Fibroblast of the conjunctiva (primary cell): ENCODE data around the gene EHMT1.

Experiments
- DNase-seq: peaks from one replicate; pipeline ENCODE4 v3.0.0-alpha.2; 2010; ENCODE audit warnings: low read depth

EHMT1 gene

DNA sequence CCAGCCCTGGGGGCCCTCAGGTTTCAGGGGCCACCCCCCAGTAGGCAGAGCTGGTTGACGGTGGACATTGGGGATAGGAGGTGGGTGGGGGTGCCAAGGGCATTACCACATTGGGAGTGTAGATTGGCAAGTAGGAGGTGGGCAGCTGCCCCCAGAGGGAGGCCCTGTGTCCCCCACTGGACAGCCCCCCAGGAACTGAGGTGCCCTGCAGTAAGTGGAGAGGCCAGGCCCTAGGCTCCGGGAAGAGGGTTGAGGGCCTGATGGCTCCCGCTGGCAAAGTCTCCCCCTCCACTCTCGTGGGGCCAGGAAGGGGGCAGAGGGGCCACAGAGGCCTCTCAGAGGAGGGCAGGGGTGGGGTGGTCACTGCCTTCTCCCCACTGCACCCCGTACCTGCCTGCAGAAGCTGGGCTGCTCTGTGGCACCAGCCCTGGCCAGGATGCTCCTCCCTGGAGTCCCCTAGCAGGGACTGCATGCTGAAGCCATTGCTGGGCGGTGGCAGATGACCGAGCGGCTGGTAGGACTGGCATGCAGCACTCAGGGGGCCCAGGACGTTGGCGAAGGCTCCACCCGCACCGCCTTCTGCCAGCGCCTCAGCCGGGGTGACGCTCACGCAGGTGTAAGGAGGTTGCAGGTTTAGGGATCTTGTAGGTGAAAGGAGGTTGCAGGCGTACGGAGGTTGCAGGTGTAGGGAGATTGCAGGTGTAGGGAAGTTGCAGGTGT lies 169.1 kb downstream of the EHMT1 start:
- no peak for DNase-seq

DNA sequence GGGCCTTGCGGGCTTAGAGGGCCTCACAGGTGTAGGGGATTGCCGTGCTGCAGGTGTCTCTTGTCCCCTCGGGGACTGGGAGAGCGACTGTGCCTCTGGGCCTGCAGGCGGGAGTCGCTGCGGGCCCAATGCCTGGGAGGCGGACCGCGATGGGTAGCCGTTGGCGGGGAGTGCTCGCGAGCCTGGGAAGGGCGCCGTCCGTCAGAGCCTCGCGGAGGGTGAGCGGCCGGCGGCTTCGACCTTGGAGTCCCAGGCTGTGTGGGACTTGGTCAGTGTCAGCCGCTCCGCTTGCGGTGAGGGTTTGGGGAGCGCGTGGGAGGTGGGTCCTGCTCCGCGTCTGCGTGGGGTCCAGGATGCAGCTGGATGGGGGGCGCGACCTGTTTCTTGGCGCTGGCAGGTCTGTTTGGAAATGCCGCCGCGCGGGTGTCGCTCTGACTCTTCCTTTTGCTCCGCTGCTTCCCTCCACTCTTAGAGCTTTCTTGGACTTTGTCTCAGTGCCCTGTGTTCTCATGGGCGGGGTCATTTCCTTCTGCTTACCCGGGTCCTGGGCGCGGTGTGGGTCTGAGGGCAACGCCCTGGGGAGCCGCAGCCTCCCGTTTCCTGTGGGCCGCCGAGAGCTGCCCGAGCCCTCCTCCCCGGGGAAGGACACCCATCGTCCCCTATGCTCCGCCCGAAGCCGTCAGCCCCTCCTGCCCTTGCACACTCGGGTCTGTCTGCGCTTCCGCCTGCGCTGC lies 169.9 kb downstream of the EHMT1 start:
- DNase-seq = no peak

DNA sequence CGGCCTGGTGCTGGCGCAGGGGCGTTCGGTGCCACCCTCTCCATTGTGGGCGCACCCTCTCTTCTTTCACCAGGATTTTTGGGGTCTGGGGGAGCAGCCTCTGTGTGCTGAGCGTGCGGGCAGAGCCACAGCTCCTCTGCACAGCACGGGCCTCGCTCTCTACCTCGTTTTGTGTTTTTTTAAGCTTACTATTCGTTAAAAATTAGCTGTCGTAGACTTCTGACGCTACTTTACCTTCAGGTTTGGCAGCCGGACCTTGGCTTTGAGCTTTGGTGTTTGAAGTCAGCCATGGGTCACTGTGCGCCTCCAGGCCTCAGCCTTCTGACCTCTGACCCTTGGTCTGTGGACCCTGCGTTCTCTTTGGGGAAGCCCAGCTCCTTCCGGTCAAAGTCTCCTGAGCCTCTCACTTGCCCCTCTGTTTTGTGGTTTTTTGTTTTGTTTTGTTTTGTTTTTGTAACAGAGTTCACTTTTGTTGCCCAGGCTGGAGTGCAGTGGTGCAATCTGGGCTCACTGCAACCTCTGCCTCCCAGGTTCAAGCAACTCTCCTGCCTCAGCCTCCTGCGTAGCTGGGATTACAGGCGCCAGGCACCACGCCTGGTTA lies 170.6 kb downstream of the EHMT1 start:
- DNase-seq = no peak

DNA sequence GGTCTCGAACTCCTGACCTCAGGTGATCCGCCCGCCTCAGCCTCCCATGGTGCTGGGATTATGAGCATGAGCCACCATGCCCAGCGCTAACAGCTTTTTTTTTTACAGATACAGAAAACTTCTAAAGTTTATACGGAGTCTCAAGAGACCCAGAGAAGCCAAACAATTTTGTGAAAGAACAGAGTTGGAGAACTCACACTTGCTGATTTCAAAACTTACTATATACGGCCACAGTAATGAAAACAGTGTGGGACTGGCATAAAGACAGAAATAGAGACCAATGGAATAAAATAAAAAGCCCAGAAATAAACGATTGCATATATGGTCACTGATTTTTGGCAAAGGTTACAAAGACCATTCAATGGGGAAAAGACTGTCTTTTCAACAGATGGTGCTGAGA lies 173.1 kb downstream of the EHMT1 start:
- DNase-seq = peak; percentile 10

DNA sequence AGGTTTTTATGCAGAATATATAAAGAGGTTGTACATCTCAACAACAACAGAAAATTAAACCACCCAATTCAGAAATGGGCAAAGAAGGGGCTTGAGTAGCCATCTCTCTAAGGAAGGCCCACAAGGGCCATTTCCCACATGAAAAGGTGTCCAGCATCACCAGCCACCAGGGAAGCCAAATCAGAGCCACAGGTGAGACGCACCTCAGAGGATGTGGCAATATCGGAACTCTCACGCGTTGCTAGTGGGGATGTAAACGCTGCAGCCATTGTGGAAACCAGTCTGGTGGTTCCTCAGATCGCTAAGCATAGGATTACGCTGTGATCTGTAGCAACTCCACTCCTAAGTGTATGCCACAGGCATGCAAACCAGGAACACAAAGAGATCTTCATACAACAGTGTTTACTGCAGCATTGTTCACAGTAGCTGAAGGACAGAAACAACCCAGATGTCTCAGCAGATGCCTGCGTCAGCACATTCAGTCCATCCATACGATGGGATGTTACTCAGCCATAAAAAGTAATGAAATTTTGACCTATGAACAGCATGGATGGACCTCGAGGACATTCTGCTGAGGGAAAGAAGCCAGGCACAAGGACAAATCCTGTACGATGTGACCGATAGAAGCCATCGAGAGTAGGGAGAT lies 174.5 kb downstream of the EHMT1 start:
- DNase-seq = no peak

DNA sequence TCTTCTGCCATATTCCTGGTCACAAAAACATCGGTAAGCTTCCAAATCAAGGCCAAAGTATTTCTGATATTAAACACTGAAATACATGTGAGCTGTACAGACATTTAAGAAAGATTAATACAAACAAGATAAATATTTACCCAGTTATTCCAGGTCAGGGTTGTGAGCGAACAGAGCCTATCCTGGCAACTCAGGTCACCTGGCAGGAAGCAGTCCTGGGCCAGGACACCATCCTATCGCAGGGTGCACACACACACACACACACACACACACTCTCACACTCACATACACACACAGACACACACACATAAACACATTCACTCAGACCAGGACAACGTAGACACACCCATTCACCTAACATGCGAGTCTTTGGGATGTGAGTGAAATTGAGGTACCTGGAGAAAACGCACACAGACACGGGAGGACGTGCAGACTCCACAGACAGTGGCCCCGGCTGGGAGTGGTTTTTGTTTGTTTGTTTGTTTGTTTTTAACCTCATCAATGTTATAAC lies 176.4 kb downstream of the EHMT1 start:
- DNase-seq = no peak

DNA sequence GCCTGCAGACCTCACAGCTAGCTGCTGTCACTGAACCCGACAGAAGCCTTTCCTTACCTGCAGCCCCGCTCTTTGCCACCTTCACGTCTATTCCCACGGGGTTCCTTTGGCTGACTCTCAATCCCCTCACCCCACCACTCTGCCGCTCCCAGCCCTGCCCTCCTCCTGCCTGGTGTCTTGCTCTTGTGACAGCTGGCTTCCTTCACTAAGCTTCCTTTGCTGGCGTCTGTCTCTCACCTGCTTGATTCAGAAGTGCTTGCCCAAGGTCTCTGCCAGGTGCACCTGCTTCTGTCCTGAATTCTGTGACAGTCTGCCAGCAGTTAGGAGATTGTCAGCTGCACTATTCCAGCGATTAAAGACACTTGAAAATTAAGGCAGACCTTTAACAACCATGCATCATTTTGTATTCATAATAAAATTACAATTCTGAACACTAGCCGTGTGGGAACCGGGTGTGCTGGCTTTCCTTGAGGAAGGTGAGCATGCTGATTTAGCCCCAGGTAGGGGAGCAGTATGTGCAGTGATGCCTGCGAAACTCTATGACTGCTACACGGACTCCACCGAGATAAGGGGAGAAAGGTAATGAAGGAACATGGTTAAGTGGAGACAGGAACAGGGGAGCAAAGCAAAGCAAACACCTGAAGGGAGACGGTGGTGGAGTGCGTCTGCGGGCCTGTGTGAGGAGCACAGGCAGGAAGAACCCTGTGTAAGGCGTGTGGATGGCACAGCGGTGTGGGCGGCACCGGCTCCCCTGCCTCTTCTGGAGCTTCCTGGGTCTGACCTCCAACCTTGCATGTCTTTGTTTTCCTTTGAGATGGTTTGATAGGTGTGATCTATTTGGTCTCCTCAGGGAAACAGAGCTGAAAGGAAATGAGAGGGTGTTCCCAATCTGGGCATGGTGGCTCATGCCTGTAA lies 178.7 kb downstream of the EHMT1 start:
- DNase-seq = no peak

DNA sequence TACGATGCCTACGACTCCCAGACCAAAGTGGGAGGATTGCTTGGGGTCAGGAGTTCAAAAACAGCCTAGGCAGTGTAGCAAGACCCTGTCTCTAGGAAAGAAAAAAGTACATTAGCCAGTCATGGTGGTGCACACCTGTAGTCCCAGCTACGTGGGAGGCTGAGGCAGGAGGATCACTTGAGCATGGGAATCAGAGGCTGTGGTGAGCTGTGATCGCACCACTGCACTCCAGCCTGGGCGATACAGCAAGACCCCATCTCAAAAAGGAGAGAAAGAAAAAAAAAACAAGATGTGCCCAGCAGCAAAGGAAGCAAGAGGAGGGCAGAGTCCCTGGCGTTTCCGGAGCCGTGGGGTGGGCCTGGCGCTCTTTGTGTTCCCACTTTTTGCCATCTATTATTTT lies 179.3 kb downstream of the EHMT1 start:
- DNase-seq = no peak

DNA sequence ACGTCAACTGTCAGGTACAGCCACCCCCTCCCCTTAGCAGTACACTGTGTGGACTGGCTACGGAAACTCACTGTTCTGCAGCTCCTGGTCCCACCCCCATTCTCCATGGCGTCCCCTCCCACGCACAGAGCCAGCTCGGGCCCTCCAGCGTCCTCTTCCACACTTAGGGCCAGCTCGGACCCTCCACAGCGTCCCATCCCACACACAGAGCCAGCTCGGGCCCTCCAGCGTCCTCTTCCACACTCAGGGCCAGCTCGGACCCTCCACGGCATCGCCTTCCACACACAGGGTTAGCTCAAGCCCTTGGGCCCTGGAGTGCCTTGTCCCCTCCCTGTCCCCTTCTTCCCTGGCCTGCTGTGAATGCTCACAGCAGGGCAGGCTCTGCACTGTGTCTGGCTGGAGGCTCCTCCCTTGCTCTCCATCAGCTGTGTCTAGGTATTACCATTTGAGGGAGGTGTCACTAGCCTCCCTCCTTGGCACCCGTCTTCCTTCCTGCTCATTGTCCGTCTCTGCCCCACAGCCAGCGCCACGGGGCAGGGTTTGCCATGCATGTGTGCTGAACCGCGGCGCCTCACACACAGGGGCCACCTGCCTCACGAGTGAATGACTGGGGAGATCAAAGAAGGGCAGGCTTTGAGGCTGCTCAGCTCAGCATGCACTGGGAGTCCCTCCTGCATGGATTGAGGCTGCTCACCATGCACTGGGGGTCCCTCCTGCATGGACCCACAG lies 180.3 kb downstream of the EHMT1 start:
- no peak for DNase-seq

DNA sequence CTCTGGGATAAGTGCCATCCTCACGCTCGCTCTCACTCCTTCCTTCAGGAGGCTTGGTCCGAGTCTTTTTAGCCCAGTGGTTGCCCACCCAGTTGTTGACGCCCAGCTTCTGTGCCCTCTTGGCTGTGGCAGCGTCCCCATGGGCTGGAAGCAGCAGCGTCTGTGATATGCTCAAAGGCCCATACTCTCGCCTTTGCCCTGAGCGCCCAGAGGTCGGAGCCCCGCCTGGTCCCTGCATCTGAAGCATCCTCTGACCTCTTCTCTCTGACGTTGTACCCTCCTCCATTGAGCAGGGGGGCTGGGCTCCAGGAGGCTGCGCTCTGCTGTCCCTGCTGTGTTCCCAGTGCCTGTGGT lies 180.8 kb downstream of the EHMT1 start:
- no peak for DNase-seq

DNA sequence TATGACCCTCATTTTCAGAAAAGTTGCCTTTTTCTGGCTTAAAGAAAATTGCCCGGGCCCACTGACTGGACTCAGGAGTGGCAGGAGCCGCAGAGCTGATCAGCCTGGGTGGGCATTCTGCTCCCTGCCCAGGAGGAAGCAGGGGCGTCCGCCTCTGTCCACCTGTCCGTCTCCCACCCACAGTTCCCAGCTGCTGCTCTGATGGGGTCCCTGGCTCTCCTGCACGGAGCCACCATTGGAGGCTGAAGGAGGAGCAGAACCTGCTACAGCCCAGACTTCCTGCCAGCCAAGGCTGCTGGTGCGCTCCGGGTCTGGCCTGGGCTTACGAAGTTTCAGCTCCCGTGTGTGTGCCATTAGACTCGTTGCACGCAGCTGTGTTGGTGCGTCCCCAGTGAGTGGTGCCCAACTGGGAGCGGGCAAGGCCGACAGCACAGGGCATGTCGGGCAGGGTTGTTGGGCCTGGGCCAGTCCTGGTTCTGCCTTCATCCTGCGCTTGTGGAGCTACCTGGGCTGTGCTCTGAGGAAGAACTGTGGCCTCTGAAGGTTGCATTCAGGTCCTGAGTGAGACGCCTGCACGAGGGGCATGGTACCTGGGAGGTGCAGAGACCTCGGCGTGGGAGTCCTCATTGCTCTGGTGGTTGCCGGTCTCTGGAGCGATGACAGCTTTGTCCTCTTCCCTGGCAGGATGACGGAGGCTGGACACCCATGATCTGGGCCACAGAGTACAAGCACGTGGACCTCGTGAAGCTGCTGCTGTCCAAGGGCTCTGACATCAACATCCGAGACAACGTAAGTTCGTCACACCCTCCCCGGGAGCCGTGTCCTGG lies 181.6 kb downstream of the EHMT1 start:
- no peak for DNase-seq

DNA sequence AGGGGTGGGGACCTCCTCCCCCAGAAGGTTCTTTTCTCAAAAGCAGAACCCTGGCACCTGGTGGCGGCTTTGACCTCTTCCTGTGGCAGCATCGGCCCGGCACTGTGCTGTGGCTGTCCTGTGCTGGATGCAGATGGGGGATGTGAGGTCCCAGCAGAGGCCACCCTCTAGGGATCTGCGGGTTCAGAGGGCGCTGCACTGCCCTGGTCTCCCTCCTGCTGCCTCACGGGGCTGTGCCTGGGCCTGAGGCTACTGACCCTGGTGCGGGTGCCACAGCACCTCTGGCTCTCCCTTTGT lies 182.2 kb downstream of the EHMT1 start:
- no peak for DNase-seq

DNA sequence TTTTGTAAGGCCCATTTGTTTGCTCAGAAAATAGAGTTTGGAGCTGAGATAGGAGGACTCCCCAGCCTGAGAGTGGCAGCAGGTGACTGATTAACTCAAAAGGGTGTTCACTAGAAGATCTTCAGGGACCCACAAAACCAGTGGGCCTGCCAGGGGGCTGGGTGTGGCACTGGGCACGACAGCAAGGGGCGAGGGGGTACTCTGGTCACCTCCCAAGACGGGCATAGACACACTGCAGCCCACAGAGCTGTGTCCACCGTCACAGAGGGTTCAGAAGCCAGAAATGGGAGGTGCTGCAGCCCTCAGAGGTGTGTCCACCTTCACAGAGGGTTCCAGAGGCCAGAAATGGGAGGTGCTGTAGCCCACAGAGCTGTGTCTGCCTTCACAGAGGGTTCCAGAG lies 183.2 kb downstream of the EHMT1 start:
- DNase-seq = no peak

DNA sequence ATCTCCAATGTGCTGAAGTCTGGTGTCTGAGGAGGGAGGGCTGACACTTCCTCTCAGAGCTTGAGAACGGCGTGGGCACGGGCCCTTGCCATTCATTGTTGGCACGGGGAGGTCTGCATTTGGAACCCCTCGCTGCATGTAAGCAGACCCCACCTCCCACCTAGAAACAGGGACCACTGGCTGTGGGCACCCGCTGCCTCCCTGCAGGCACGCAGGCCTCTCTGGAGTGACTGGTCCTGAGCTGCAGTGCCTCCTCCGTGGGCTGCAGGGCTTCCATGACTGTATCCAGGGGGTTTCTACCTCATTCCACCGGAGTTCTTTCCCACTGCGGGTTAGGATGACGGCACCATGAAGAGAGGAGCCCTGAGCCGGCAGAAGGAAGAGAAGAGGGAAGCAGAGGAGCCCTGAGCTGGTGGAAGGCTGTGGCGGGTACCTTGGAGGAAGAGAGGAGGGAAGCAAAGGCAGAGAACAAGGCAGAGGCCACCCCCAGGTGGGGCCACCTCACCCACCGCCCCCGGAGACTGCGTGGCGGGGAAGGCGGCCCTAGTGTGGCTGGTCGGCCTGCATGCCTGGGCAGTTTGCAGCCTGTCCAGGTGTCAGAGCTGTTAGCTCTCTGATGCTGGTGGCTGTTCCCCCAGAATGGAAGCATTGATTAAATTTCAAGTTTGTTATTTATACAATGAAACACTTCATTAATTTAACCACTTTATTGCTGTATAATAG lies 183.9 kb downstream of the EHMT1 start:
- no peak for DNase-seq

DNA sequence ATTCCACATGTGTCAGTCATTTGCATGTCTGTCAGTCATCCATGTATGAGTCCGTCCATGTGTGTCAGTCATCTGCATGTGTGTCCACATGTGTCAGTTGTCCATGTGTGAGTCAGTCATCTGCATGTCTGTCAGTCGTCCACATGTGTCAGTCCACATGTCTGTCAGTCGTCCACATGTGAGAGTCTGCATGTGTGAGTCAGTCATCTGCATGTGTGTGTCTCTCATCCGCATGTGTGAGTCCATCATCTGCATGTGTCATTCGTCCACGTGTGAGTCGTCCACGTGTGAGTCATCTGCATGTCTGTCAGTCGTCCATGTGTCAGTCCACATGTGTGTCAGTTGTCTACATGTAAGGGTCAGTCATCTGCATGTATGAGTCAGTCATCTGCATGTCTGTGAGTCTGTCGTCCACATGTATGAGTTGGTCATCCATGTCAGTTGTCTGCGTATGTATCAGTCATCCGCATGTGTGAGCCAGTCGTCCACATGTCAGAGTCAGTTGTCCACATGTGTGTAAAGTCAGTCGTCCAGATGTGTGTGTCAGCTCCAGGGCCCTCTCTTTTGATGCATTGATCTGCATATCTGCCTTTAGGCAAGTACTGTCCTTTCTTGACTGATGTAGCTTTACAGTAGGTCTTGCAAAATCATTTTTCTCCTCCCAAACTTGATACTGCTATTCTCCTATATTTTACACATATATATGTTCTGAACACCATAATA lies 186.3 kb downstream of the EHMT1 start:
- DNase-seq = no peak

DNA sequence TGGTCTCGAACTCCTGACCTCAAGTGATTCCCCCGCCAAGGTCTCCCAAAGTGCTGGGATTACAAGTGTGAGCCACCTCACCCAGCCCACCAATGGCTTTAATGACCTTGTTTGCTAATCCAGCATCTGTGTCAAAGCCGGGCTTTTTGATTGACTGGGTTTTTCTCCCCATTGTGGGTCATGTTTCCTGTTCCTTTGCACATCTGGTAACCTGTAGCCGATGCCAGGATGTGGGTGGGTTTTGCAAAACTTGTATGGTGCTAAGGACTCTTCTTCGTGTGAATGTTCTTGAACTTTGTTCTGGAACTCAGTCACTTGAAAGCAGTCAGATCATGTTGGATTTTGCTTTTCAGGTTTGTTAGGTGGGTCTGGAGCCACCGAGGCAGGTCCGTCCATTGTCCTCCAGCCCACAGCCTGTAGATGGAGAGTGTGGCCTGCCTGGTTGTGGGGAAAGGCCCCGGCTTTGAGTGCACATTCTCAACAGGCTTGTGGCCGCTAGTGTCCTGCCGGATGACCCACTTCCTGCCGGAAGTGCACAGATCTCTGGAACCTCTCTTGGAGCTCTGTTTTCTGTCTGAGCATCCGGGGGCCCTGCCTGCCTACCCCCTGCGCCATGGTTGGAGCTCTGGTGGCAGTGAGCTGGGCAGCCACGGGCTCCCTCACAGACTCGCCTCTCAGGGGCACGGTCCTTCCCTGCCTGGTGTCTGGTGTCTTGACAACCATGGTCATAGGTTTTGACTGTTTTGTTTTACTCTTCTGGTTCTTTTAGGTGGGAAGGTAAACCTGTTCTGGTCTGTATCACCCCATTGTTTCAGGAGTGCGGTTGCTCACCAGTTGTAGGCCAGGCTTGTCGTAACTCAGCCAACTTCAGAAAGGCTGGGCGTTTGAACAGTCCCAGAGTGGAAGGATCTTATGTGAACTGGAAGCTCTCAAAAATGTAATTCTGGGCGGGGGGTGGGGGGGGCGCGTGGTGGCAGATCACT lies 189.2 kb downstream of the EHMT1 start:
- no peak for DNase-seq

DNA sequence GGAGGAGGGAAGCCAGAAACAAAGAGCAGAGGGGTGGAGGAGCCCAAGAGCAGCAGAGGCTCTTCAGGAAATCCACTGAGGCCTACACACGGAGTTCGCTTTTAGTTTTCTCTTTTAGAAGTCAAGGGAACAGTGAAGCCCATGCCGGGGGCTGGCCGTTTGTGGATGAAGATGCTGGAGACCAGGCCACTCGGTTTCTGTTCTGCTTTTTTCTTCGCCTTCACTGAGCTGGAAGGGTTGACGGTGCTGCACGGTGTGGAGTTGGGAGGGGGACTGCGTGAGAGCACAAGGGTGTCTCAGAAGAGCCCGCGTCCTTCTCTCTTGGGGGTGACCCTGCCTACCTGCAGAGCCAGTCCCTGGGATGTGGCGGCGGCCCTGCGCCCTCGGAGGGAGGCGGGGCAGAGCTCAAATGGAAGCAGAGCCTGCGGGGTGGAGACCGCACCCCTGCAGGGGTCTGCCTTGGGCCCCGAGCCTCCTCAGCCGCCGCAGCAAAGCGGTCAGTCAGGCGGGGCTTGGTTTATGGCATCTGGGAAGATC lies 190.3 kb downstream of the EHMT1 start:
- DNase-seq = no peak
